ENCODE measurements around the gene GP1BA. TPM values are rescaled to one million over a fixed set of nuclear protein-coding genes. Genes with fewer than 3 reads are reported as not detected.

The GP1BA gene
- total and polyA plus RNA-seq, 2 of the 8 experiments (the other 6 are each of a cell fraction or from before 2014, with no cell fraction given) = not detected

- peak overlapping the region; percentile 95 for H2BK12ac ChIP-seq (ENCODE audit: low read depth, low read length)
- peaks cover 6% of the 10 kb centered on the region; the same call in 1 of the 2 replicates for H3K23me2 ChIP-seq (ENCODE audit: low read depth, low read length)
- H3K4me1 ChIP-seq (replicated peaks in 1 of 4; ENCODE audit: control insufficient read depth in 3 of 4, insufficient read depth in 4 of 4, low read length in 3 of 4) = peaks cover 0 to 10% (median 4%) of the 10 kb centered on the region in 4 experiments; a peak in 5 of 7 replicates
- no peaks in the 10 kb centered on the region for H3K27me3 ChIP-seq (replicated peaks in 1 of 4; ENCODE audit: control insufficient read depth in 3 of 4, extremely low read depth in 1 of 4, insufficient read depth in 3 of 4, low read length in 3 of 4)
- H2BK15ac ChIP-seq (ENCODE audit: low read length) = peak overlapping the region; percentile 92
- H2BK5ac ChIP-seq (ENCODE audit: low read depth, low read length) = peak overlapping the region; percentile 88; the same call in 1 of the 2 replicates
- H2BK20ac ChIP-seq (ENCODE audit: low read length) = peak overlapping the region; percentile 66; the same call in 1 of the 2 replicates
- H3K79me1 ChIP-seq (ENCODE audit: low read depth, low read length) = no peaks in the 10 kb centered on the region
- peak overlapping the region; percentile 84; the same call in 1 of the 2 replicates for H2AK5ac ChIP-seq (ENCODE audit: low read depth, low read length)
- H3K14ac ChIP-seq (ENCODE audit: insufficient read length) = no peak overlapping the region
- no peaks in the 10 kb centered on the region for H3K9me3 ChIP-seq (ENCODE audit: insufficient read depth in 2 of 2, low read depth in 1 of 2, low read length in 1 of 2)
- CTCF ChIA-PET (ENCODE audit: partially characterized antibody) = interaction anchor here (0.6 to 3.4 kb wide), 41 partner anchors 9 to 838 kb away, joined by 3 to 33 read pairs (median 4); partner anchors contain the start of genes C17orf107, CAMTA2, ENO3 and RNF167
- H3K4ac ChIP-seq (replicated peaks; ENCODE audit: insufficient read length, low read depth, low read length) = no peak overlapping the region
- H3K9ac ChIP-seq (replicated peaks in 1 of 4; ENCODE audit: extremely low read depth in 1 of 4, low read depth in 3 of 4, low read length in 3 of 4) = no peak overlapping the region
- no peak overlapping the region for H4K5ac ChIP-seq (ENCODE audit: insufficient read length, low read depth, low read length)
- peak overlapping the region; percentile 38; the same call in 1 of the 2 replicates for H3K18ac ChIP-seq (ENCODE audit: extremely low read depth, low read length)
- H2BK120ac ChIP-seq (replicated peaks; ENCODE audit: low read depth, low read length) = peak overlapping the region; percentile 43
- 40% methylated on average over 20 of the region's 20 CpGs; no CpG with 5 or more reads in 1 of the 2 experiments for WGBS, 2 experiments (ENCODE audit: extremely low coverage in 1 of 2, insufficient coverage in 1 of 2, insufficient read length in 1 of 2, insufficient replicate concordance in 2 of 2, low coverage in 1 of 2, low lambda C conversion rate in 2 of 2, missing lambda C conversion rate in 1 of 2)
- H3K4me3 ChIP-seq (ENCODE audit: extremely low read depth in 1 of 4, insufficient read depth in 2 of 4, low read depth in 3 of 4, low read length in 4 of 4) = no peak overlapping the region
- no peak overlapping the region for H3K27ac ChIP-seq (ENCODE audit: low read depth, low read length)
- H3K36me3 ChIP-seq (ENCODE audit: control insufficient read depth in 2 of 4, insufficient read depth in 4 of 4, low read length in 3 of 4) = no peaks in the 10 kb centered on the region
- H3K79me2 ChIP-seq (ENCODE audit: control insufficient read depth in 1 of 2, insufficient read depth in 2 of 2, low read length in 2 of 2) = no peaks in the 10 kb centered on the region
- H3K23ac ChIP-seq (ENCODE audit: insufficient read length) = no peak overlapping the region
- peaks cover 0 to 3% of the 10 kb centered on the region in 2 experiments for H4K20me1 ChIP-seq (replicated peaks in 1 of 2; ENCODE audit: control insufficient read depth in 1 of 2, insufficient read depth in 2 of 2, low read length in 2 of 2)
- POLR2A ChIA-PET (ENCODE audit: partially characterized antibody) = interaction anchor here (0.7 to 4.4 kb wide), 19 partner anchors 9 to 200 kb away, joined by 3 to 23 read pairs (median 6); partner anchors contain the start of genes C17orf107, PFN1, RNF167 and SLC25A11
- peak overlapping the region in 1 of 2 experiments; percentile 3; a peak in 1 of 4 replicates for H3K4me2 ChIP-seq (ENCODE audit: insufficient read depth in 1 of 2, low read depth in 2 of 2, low read length in 2 of 2)
- DNase-seq (ENCODE audit: low read depth in 1 of 2, low spot score in 2 of 2) (peak; percentile 81 to 93), FAIRE-seq (peak; percentile 69)
- H4K8ac ChIP-seq (ENCODE audit: extremely low read depth, insufficient read depth, low read length) = peak overlapping the region; percentile 60; the same call in 1 of the 2 replicates
- H2AFZ ChIP-seq (ENCODE audit: low read length) = no peak overlapping the region
- H3K56ac ChIP-seq (replicated peaks; ENCODE audit: insufficient read length, low read depth, low read length) = peak overlapping the region; percentile 75
- H4K91ac ChIP-seq (replicated peaks; ENCODE audit: insufficient read length, low read length) = peak overlapping the region; percentile 93
- no peak for TF ChIP-seq NANOG (IDR thresholded peaks at IDR 0.05; ENCODE audit: insufficient read depth, low read depth, low read length, poor library complexity, severe bottlenecking)
These were observed 23.2 kb upstream of the GP1BA start for GRCh38 chr17:4908711-4909496.
